DND-41 (cell line): ENCODE data around the gene MMEL1.

Experiments used
- ATAC-seq: fragments of 200-7000 bp; cut with Tn5 transposase; 3 replicates; pipeline ENCODE4 v1.9.1; 2021; ENCODE audit warnings: low read depth; ENCODE audit not compliant: insufficient read depth
- DNase-seq: peaks from one replicate; pipeline ENCODE4 v3.0.0-alpha.2; 2020
- H2AFZ ChIP-seq: 2 replicates; pipeline ENCODE4 v1.6.0; 2012; ENCODE audit warnings: low read depth, low read length
- H3K27ac ChIP-seq: 2 replicates; pipeline ENCODE4 v1.5.1; 2012; ENCODE audit warnings: low read length, inconsistent platforms
- H3K27me3 ChIP-seq: fragments of 200-600 bp; sonication (generic); 2 replicates; pipeline ENCODE4 v1.6.0; 2012; ENCODE audit warnings: low read length, mild to moderate bottlenecking, inconsistent platforms; ENCODE audit not compliant: insufficient read depth, poor library complexity
- H3K36me3 ChIP-seq: 2 replicates; pipeline ENCODE4 v1.5.1; 2012; ENCODE audit warnings: low read length, inconsistent platforms; ENCODE audit not compliant: insufficient read depth
- H3K4me1 ChIP-seq: 2 replicates; pipeline ENCODE4 v1.5.1; 2012; ENCODE audit warnings: mild to moderate bottlenecking, low read length; ENCODE audit not compliant: insufficient read depth
- H3K4me2 ChIP-seq: 2 replicates; pipeline ENCODE4 v1.6.0; 2012; ENCODE audit warnings: mild to moderate bottlenecking, moderate library complexity, low read length, inconsistent platforms; ENCODE audit not compliant: insufficient read depth
- H3K4me3 ChIP-seq, 2 experiments: fragments of 200-600 bp in 1 of 2; shearing (Covaris generic) in 1 of 2; 2 replicates each; pipeline ENCODE4 v1.5.1; 2012 to 2016; ENCODE audit warnings: inconsistent platforms in 2 of 2, low read length in 2 of 2, mild to moderate bottlenecking in 2 of 2, low read depth in 1 of 2, moderate library complexity in 1 of 2
- H3K79me2 ChIP-seq: 2 replicates; pipeline ENCODE4 v1.6.0; 2012; ENCODE audit warnings: low read length, inconsistent platforms; ENCODE audit not compliant: insufficient read depth
- H3K9ac ChIP-seq: 2 replicates; pipeline ENCODE4 v1.6.0; 2012; ENCODE audit warnings: low read depth, mild to moderate bottlenecking, inconsistent platforms, low read length, moderate library complexity
- H3K9me3 ChIP-seq: 2 replicates; pipeline ENCODE4 v1.5.1; 2012; ENCODE audit warnings: low read length, moderate library complexity, mild to moderate bottlenecking, inconsistent platforms; ENCODE audit not compliant: insufficient read depth, severe bottlenecking
- H4K20me1 ChIP-seq: 2 replicates; pipeline ENCODE4 v1.6.0; 2012; ENCODE audit warnings: low read length; ENCODE audit not compliant: insufficient read depth
- EZH2 ChIP-seq: IDR thresholded peaks from 3 replicates; pipeline ENCODE4 v1.6.1; 2012; ENCODE audit warnings: borderline replicate concordance, low read depth, mild to moderate bottlenecking, moderate library complexity, low read length, inconsistent platforms; ENCODE audit not compliant: severe bottlenecking
- TF ChIP-seq, protein P1 (sequence below): IDR thresholded peaks from 2 replicates; pipeline ENCODE4 v1.5.1; 2012; ENCODE audit warnings: borderline replicate concordance, low read length, moderate library complexity, mild to moderate bottlenecking; ENCODE audit not compliant: poor library complexity, severe bottlenecking; ENCODE audit errors: extremely low read depth

The MMEL1 gene

GRCh38 chr1:2587071-2587859 is 45.6 kb downstream of the MMEL1 start:
- no peaks in the 10 kb centered on the region for H3K27me3 ChIP-seq
- H3K4me3 ChIP-seq = peak overlapping the region; percentile 40 to 95; a peak in 3 of 4 replicates
- peak overlapping the region; percentile 93 for H3K9ac ChIP-seq
- ATAC-seq (no peak), DNase-seq (no peak)
- H3K9me3 ChIP-seq = no peaks in the 10 kb centered on the region
- peak overlapping the region; percentile 91 for H2AFZ ChIP-seq
- peak overlapping the region; percentile 75 for H3K4me2 ChIP-seq
- no peak for TF ChIP-seq EZH2
- TF ChIP-seq, protein P1, sequence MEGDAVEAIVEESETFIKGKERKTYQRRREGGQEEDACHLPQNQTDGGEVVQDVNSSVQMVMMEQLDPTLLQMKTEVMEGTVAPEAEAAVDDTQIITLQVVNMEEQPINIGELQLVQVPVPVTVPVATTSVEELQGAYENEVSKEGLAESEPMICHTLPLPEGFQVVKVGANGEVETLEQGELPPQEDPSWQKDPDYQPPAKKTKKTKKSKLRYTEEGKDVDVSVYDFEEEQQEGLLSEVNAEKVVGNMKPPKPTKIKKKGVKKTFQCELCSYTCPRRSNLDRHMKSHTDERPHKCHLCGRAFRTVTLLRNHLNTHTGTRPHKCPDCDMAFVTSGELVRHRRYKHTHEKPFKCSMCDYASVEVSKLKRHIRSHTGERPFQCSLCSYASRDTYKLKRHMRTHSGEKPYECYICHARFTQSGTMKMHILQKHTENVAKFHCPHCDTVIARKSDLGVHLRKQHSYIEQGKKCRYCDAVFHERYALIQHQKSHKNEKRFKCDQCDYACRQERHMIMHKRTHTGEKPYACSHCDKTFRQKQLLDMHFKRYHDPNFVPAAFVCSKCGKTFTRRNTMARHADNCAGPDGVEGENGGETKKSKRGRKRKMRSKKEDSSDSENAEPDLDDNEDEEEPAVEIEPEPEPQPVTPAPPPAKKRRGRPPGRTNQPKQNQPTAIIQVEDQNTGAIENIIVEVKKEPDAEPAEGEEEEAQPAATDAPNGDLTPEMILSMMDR = no peak
- no peaks in the 10 kb centered on the region; the same call in 1 of the 2 replicates for H3K36me3 ChIP-seq
- peaks cover 14% of the 10 kb centered on the region; the same call in 1 of the 2 replicates for H4K20me1 ChIP-seq
- H3K4me1 ChIP-seq = peaks cover 22% of the 10 kb centered on the region
- 0 out of 2 replicates have a peak, but pooled peaks cover 3% of the 10 kb centered on the region for H3K79me2 ChIP-seq
- H3K27ac ChIP-seq = peak overlapping the region; percentile 6; the same call in 1 of the 2 replicates

DNA sequence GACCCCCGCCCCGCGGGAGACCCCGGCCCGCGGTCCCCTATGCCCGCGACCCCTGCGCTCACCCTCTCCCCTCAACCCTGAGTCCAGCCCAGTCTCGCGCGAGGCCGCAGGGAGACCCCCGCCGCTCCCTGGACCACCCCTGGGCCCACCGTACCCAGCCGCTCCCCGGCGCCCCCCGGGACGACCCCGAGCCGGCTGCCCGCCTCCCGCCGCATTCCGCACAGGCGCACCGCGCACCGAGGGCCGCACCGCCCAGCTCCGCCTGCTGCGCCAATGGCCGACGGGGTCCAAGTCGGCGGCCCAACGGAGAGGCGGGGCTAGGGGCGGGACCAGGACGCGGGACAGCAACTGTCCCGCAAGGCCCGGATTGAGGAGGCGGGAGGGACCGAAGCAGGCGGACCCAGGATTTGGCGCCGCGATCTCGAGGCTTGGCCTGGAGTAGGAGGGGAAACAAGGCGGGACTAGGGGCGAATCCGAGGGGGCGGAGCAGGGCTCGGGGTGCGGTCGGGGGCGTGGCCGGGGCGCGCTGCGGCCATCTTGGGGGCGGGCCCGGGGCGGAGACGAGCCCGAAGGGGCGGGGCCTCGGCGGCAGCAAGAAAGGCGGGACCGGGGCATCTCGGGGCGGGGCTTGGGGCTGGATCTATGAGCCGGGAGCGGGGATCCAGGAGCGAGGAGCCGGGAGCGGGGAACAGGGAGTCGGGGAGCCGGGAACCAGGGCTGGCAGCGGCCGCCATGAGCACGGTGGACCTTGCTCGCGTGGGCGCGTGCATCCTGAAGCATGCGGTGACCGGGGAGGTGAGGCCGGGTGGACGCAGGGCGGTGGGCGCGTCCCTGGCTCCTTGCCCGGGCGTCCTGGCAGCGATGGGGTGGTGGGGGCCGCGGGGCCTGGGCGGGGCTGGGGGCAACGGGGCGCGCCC is 46.4 kb downstream of the MMEL1 start, which contains the start of gene PRXL2B:
TSS of gene PRXL2B (plus strand) at position 624 of the 917 bp plus-strand sequence. CDS start at position 733, 109 bp downstream.
- H4K20me1 ChIP-seq = peaks cover 14% of the 10 kb centered on the region; the same call in 1 of the 2 replicates
- peaks cover 22% of the 10 kb centered on the region for H3K4me1 ChIP-seq
- H3K27ac ChIP-seq = peak within 1 kb of the TSS; percentile 86
- H3K79me2 ChIP-seq = 0 out of 2 replicates have a peak, but pooled peaks cover 3% of the 10 kb centered on the region
- peak; percentile 98 for DNase-seq
- no peaks in the 10 kb centered on the region for H3K27me3 ChIP-seq
- no peaks in the 10 kb centered on the region for H3K9me3 ChIP-seq
- H2AFZ ChIP-seq = peak within 1 kb of the TSS; percentile 91
- H3K36me3 ChIP-seq = no peaks in the 10 kb centered on the region; the same call in 1 of the 2 replicates
- H3K9ac ChIP-seq = peak within 1 kb of the TSS; percentile 93
- H3K4me3 ChIP-seq = peak within 1 kb of the TSS; percentile 88 to 95
- H3K4me2 ChIP-seq = peak within 1 kb of the TSS; percentile 75
- peak; percentile 82 for ATAC-seq
- TF ChIP-seq EZH2 = no peak
- TF ChIP-seq, protein P1 = no peak

DNA sequence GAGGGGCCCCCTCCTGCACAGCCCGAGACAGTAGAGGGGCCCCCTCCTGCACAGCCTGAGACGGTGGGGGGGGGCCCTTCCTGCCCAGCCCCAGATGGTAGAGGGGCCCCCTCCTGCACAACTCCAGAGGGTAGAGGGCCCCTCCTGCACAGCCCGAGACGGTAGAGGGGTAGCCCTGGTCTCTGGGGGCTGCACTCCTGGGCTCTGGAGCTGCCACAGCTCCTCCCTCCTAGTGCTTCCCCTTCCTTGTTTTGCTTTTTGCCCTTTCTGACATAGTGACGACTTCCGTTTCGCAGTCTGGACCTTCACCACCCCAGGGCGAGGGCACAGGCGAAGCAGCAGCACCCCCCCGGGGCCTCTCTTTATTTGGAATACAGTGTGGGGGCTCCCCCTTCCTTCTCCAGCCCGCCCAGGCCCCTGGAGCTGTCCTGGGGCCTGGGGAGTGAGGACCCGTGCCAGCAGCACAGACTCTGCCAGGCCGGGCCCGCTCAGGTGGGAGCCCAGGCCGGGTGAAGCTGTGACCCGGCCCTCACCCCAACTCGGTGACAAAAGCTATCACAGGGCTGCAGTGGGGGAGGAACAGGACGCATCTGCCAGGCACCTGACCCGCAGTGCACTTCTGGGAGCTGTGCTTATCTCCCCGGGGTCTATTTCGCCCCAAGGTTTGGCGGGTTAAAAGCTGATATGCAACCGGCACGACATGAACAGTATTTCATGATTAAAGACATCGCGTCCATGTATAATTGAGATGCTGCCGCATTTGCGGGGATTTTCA is 47.3 kb downstream of the MMEL1 start:
- peak overlapping the region; percentile 93 for H3K9ac ChIP-seq
- H3K4me3 ChIP-seq = peak overlapping the region; percentile 88 to 95
- no peak for TF ChIP-seq EZH2
- TF ChIP-seq, protein P1 = peak; percentile 5
- no peaks in the 10 kb centered on the region for H3K27me3 ChIP-seq
- no peaks in the 10 kb centered on the region; the same call in 1 of the 2 replicates for H3K36me3 ChIP-seq
- H2AFZ ChIP-seq = peak overlapping the region; percentile 48
- peak; percentile 75 for DNase-seq
- no peaks in the 10 kb centered on the region for H3K9me3 ChIP-seq
- H3K79me2 ChIP-seq = 0 out of 2 replicates have a peak, but pooled peaks cover 3% of the 10 kb centered on the region
- H3K4me2 ChIP-seq = peak overlapping the region; percentile 75
- H3K27ac ChIP-seq = peak overlapping the region; percentile 86
- peak; percentile 58 for ATAC-seq
- peaks cover 14% of the 10 kb centered on the region; the same call in 1 of the 2 replicates for H4K20me1 ChIP-seq
- H3K4me1 ChIP-seq = peaks cover 22% of the 10 kb centered on the region
